Measurements from ENCODE around the gene FANK1. TPM values are rescaled to one million over a fixed set of nuclear protein-coding genes. Genes with fewer than 3 reads are reported as not detected.

FANK1 gene
- total RNA-seq, 1 donor from 2014 or later = 9.4 TPM

GRCh38 chr10:126021833-126022500, 125.6 kb downstream of the FANK1 start:
- peaks cover 44% of the 10 kb centered on the region for H3K36me3 Mint-ChIP-seq (ENCODE audit: low read depth, unreplicated experiment)
- H3K9me3 Mint-ChIP-seq (ENCODE audit: unreplicated experiment) = peaks cover 13% of the 10 kb centered on the region
- peak overlapping the region; percentile 37 for H3K4me3 Mint-ChIP-seq (ENCODE audit: unreplicated experiment)
- H3K4me1 Mint-ChIP-seq (ENCODE audit: unreplicated experiment) = peaks cover 14% of the 10 kb centered on the region
- no peak for DNase-seq (ENCODE audit: low spot score)
- H3K27me3 Mint-ChIP-seq (ENCODE audit: unreplicated experiment) = no peaks in the 10 kb centered on the region
- no peak overlapping the region for H3K27ac Mint-ChIP-seq (ENCODE audit: unreplicated experiment)
- TF ChIP-seq CTCF (IDR thresholded peaks at IDR 0.05; ENCODE audit: unreplicated experiment) = no peak

GRCh38 chr10:126022841-126023240, 126.5 kb downstream of the FANK1 start:
- DNase-seq (ENCODE audit: low spot score) = no peak
- H3K27ac Mint-ChIP-seq (ENCODE audit: unreplicated experiment) = no peak overlapping the region
- H3K27me3 Mint-ChIP-seq (ENCODE audit: unreplicated experiment) = no peaks in the 10 kb centered on the region
- H3K9me3 Mint-ChIP-seq (ENCODE audit: unreplicated experiment) = peaks cover 16% of the 10 kb centered on the region
- peaks cover 43% of the 10 kb centered on the region for H3K36me3 Mint-ChIP-seq (ENCODE audit: low read depth, unreplicated experiment)
- no peak for TF ChIP-seq CTCF (IDR thresholded peaks at IDR 0.05; ENCODE audit: unreplicated experiment)
- H3K4me1 Mint-ChIP-seq (ENCODE audit: unreplicated experiment) = peaks cover 14% of the 10 kb centered on the region
- no peak overlapping the region for H3K4me3 Mint-ChIP-seq (ENCODE audit: unreplicated experiment)

GRCh38 chr10:126027692-126028091, 131.3 kb downstream of the FANK1 start:
- H3K9me3 Mint-ChIP-seq (ENCODE audit: unreplicated experiment) = peaks cover 17% of the 10 kb centered on the region

GRCh38 chr10:126029999-126030398, 133.6 kb downstream of the FANK1 start:
- H3K4me1 Mint-ChIP-seq (ENCODE audit: unreplicated experiment) = peaks cover 6% of the 10 kb centered on the region
- no peak overlapping the region for H3K27ac Mint-ChIP-seq (ENCODE audit: unreplicated experiment)
- no peak overlapping the region for H3K4me3 Mint-ChIP-seq (ENCODE audit: unreplicated experiment)
- H3K9me3 Mint-ChIP-seq (ENCODE audit: unreplicated experiment) = peaks cover 17% of the 10 kb centered on the region
- no peak for TF ChIP-seq CTCF (IDR thresholded peaks at IDR 0.05; ENCODE audit: unreplicated experiment)
- H3K27me3 Mint-ChIP-seq (ENCODE audit: unreplicated experiment) = peaks cover 3% of the 10 kb centered on the region
- H3K36me3 Mint-ChIP-seq (ENCODE audit: low read depth, unreplicated experiment) = peaks cover 49% of the 10 kb centered on the region
- DNase-seq (ENCODE audit: low spot score) = no peak

More at GRCh38 chr10:126027692-126028091, 131.3 kb downstream of the FANK1 start:
- Mint-ChIP-seq H3K27ac (ENCODE audit: unreplicated experiment) (no peak overlapping the region), H3K27me3 (ENCODE audit: unreplicated experiment) (peaks cover 3% of the 10 kb centered on the region), H3K4me3 (ENCODE audit: unreplicated experiment) (no peak overlapping the region), H3K4me1 (ENCODE audit: unreplicated experiment) (peaks cover 6% of the 10 kb centered on the region), H3K36me3 (ENCODE audit: low read depth, unreplicated experiment) (peaks cover 47% of the 10 kb centered on the region)
- DNase-seq (ENCODE audit: low spot score) = no peak
- TF ChIP-seq CTCF (IDR thresholded peaks at IDR 0.05; ENCODE audit: unreplicated experiment) = no peak

- Mint-ChIP-seq H3K36me3 (ENCODE audit: low read depth, unreplicated experiment) (peaks cover 31% of the 10 kb centered on the region), H3K27me3 (ENCODE audit: unreplicated experiment) (peaks cover 1% of the 10 kb centered on the region), H3K27ac (ENCODE audit: unreplicated experiment) (no peak overlapping the region), H3K4me1 (ENCODE audit: unreplicated experiment) (no peaks in the 10 kb centered on the region), H3K4me3 (ENCODE audit: unreplicated experiment) (no peak overlapping the region), H3K9me3 (ENCODE audit: unreplicated experiment) (no peaks in the 10 kb centered on the region)
- no peak for DNase-seq (ENCODE audit: low spot score)
- TF ChIP-seq CTCF (IDR thresholded peaks at IDR 0.05; ENCODE audit: unreplicated experiment) = no peak
Measured at GRCh38 chr10:126034586-126034985, 138.2 kb downstream of the FANK1 start.
